GM19193 (cell line): Measurements from ENCODE around the gene OPRL1.

ENCODE experiments used
- POLR2A ChIP-seq: IDR thresholded peaks from 4 replicates; pipeline ENCODE4 v1.6.1; 2011; ENCODE audit not compliant: insufficient read depth, insufficient read length; ENCODE audit errors: extremely low read depth

OPRL1 gene

DNA sequence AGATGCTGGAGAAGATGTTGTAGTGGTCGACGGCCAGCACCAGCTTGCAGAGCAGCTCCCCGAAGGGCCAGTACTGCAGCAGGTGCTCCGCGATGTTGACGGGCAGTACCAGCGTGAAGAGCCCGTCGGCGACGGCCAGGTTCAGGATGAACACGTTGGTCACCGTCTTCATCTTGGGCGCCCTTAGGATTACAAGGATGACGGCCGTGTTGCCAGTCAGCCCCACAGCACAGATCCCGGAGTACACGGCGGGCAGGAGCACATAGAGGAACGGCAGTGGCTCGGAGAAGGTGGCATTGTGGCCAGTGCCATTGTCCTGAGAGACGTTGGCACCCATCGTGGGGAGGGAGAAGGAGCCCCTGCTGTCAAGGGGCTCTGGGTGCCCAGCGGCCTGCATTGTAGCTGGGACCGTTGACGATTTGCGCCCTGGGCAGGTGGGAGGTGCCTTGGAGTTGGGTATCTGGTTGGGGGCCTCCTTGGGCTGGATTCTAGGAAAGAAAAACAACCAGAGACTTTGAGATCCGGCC lies 26.6 kb downstream of the OPRL1 start:
- no peak for TF ChIP-seq POLR2A

DNA sequence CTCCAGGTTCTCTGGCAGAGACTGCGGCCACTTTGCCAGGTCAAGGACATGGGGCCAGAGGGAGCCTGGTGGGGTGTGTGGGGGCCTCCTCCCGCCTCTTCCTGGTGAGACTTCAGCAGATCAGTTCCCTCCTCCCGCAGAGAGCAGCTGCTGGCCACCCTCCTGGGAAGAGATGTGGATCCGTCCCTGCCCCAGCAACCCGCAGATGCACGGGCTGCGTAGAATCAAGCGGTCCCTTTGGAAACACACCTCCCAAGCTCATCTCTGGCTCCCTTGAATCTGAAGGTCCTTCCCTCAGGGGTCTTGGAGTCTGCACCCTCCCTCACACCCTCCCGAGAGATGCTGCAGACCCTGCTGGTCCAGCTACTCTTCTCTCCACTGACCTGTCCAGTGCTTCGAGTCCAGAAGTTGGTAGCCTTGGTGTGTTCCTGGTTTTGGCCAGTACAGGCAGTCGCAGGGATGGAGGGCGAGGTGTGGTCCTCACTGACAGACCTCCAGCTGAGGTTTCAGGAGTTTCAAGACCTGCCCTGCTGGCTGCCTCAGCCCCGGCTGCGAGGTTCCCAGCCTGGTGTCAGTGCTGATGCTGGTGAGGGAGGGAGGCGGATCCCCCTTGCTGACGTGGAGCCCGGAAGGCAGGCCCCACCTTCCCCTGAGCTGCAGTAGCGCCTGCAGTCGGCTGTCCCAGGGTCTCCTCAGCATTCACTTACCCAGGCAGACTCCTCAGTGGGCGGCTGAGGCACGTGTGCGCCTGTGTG lies 27.3 kb downstream of the OPRL1 start, which contains the start of gene NPBWR2:
TSS of gene NPBWR2 (minus strand) at position 585 of the 755 bp plus-strand sequence. CDS start 734 bp downstream, outside the sequence.
- no peak for TF ChIP-seq POLR2A

DNA sequence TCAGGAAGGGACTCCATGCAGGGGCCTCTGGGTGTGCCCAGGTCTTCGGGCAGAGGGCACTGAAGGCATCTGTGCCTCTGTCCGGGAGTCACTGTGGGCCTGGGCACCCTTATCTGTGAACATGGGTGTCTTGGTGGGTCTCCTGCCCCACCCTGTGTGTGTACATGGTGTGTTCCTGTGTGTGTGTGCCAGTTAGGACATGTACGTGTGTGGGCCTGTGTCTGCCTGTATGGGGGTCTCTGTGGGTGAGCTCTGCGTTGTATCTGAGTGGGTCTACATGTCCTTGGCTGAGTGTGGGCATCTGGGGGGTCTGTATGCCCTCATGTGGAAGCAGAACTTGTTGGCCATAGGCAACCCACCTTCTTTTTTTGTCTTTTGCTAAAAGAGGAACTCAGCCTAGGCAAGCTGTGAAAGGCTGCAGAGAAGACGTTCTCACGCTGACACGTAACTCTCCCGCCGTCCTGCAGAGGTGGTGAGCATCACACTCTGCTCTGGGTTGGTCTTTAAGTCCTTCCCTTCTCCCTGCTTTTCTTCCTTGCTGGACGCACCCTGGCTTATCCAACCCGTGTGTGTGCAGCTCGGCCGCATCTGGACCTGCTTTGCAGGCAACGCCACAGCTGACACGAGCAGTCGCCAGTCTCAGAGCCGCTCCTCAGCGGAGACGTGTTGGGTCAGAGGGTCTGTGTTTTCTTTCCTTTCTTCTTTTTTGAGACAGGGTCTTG lies 28.0 kb downstream of the OPRL1 start:
- TF ChIP-seq POLR2A, result no peak

- TF ChIP-seq POLR2A, result no peak
These were observed 29.1 kb downstream of the OPRL1 start for GRCh38 chr20:64108731-64109681.

- TF ChIP-seq POLR2A, result no peak
These were observed 30.0 kb downstream of the OPRL1 start for GRCh38 chr20:64109831-64110391.

DNA sequence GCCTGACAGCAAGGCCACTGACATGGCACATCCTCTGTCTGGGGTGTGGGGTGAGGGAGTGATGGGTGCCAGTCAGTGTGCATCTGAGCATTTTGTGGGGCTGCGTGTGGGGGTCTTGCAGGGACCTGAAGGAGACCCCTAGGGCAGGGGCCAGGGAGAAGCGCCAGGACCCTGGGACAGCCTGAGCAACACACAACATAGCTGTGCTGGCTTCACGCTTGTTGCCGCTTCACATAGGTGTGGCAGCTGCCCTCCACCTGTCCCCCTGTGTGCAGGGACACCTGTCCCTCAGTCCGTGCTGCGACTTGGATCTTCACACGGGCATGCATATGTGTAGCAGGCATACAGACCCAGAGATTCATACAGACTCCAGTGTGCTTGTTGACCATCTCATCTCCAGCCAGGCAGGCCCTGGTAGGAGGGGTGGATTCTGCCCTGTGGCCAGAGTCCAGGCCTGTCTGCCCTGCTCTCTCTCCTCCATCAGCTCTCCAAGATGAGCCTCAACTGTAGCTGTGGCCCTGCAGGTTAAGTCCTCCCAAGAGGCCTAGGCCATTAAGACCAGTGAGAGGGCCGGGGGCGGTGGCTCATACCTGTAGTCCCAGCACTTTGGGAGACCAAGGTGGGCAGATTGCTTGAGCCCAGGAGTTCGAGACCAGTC lies 30.7 kb downstream of the OPRL1 start:
- no peak for TF ChIP-seq POLR2A

DNA sequence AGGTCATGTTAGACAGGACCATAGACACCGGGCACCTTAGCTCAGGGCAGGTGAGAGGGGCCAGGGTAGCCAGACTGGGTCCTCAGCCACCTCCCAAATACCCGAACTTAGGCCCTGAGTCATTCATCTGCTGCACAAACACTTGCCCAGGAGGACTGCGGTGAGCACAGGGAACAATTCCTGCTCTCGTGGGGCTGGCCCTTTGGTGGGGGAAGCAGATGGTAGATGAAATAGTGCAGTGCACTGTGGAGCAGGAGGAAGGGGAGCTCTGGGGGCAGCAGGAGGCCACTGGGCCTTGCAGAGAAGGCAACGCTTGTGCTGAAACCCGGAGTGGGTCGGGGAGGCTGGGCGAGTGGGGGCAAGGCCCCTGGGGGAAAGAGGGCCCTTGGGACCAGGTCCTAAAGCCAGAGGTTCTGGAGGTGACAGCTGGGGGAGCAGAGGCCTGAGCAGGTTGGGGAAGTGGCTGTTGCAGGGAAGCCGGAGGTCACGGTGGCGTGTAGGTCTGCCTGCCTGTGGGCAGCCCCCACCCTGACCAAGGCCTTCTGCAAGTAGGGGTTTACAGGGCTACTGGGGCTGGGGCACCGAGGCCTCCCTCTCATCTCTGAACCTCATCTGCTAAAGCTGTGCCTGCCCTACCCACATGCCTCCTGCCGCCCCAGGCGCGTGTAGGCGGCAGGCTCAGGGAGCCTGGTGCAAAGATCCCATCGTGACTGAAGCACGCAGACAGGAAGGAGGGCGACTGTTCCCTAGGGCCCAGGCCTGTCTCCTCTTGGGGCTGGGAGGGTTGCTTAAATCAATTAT lies 32.2 kb downstream of the OPRL1 start:
- TF ChIP-seq POLR2A, result no peak

- no peak for TF ChIP-seq POLR2A
These were observed 33.0 kb downstream of the OPRL1 start for GRCh38 chr20:64112691-64113443.

- TF ChIP-seq POLR2A, result no peak
These were observed 33.5 kb downstream of the OPRL1 start for GRCh38 chr20:64113444-64113775.

DNA sequence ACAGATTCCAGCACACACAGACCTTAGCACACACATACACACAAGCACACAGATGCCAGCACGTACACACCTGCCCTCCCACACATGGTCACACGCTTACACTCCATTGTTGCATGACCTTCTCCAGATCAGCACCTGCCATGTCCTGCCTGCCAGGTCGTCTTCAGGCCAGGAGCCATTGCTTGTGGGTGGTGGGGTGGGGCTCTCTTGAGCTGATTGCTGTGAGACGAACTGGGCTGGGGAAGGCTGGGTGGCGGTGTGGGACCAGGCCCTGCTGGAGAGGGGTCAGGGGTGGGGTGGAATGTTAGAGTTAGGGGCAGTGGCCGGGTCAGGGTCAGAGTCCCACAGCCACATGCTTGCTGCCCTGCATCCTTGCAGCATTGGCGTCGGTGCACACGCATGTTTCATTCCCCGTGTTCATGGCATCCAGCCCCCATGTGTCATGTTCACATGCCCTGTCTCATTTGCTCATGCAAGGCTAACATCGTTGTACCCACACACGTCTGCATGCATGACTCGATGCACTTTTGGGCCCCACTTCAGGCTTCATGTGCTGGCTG lies 34.0 kb downstream of the OPRL1 start:
- no peak for TF ChIP-seq POLR2A

DNA sequence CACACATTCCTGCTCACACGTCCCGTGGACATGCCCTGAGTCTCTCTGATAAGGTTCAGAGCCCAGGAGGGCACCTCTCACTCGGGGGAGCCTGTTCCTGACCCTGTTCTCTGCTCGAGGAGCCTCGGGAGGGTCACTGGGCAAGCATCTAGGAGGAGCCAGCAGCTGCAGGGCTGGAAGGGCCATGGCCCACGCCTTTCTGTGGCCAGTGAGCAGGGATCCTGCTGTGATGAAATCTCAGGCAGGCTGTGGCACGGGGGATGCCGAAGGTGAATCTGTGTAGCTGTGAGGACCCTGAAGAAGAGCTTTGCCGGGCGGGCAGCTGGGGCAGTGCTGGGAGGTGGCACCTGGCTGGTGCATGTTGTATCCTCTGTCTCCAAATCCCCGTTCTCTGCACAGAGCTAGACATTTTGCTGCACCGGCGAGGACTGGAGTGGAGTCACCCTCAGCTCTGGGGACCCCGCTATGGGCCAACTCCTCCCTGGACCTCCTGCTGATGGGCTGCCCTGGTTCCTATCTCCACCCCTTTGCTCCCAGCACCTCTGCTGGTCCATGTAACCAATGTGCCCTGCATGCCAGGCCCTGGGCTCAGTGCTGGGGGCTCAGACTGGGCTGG lies 34.6 kb downstream of the OPRL1 start:
- no peak for TF ChIP-seq POLR2A
